Effector memory CD8-positive, alpha-beta T cell (primary cell): ENCODE data around the gene HNRNPUL2.
"Not testable (repeated sequence)": the region's sequence is repeated elsewhere in the genome, so short reads cannot be mapped to it uniquely, and the experiment has no call there.

Experiments
- ATAC-seq: fragments of 150-1000 bp; cut with Tn5 transposase; replicated peaks from 2 replicates; pipeline ENCODE4 v1.10.0; 2021; ENCODE audit warnings: mild to moderate bottlenecking, moderate library complexity
- DNase-seq, 3 experiments: peaks; one replicate each; pipeline ENCODE4 v3.0.0; 2021
- H3K27ac Mint-ChIP-seq, 2 donors: one replicate each; pipeline ENCODE4 v1.8.0; 2022; ENCODE audit warnings: mild to moderate bottlenecking in 2 of 2, mixed read lengths in 2 of 2, moderate library complexity in 2 of 2
- H3K27me3 Mint-ChIP-seq, 2 donors: one replicate each; pipeline ENCODE4 v1.8.0; 2022; ENCODE audit warnings: mixed read lengths in 2 of 2
- H3K36me3 Mint-ChIP-seq: one replicate; pipeline ENCODE4 v1.8.0; 2022; ENCODE audit warnings: mild to moderate bottlenecking, moderate library complexity, mixed read lengths; ENCODE audit not compliant: insufficient read depth
- H3K4me1 Mint-ChIP-seq, 2 donors: one replicate each; pipeline ENCODE4 v1.8.0; 2022; ENCODE audit warnings: low read depth in 2 of 2, mixed read lengths in 2 of 2
- H3K4me3 Mint-ChIP-seq, 2 donors: one replicate each; pipeline ENCODE4 v1.8.0; 2022; ENCODE audit warnings: mild to moderate bottlenecking in 2 of 2, mixed read lengths in 2 of 2, moderate library complexity in 2 of 2
- H3K9me3 Mint-ChIP-seq, 2 donors: one replicate each; pipeline ENCODE4 v1.8.0; 2022; ENCODE audit warnings: mixed read lengths in 2 of 2

HNRNPUL2 gene

DNA sequence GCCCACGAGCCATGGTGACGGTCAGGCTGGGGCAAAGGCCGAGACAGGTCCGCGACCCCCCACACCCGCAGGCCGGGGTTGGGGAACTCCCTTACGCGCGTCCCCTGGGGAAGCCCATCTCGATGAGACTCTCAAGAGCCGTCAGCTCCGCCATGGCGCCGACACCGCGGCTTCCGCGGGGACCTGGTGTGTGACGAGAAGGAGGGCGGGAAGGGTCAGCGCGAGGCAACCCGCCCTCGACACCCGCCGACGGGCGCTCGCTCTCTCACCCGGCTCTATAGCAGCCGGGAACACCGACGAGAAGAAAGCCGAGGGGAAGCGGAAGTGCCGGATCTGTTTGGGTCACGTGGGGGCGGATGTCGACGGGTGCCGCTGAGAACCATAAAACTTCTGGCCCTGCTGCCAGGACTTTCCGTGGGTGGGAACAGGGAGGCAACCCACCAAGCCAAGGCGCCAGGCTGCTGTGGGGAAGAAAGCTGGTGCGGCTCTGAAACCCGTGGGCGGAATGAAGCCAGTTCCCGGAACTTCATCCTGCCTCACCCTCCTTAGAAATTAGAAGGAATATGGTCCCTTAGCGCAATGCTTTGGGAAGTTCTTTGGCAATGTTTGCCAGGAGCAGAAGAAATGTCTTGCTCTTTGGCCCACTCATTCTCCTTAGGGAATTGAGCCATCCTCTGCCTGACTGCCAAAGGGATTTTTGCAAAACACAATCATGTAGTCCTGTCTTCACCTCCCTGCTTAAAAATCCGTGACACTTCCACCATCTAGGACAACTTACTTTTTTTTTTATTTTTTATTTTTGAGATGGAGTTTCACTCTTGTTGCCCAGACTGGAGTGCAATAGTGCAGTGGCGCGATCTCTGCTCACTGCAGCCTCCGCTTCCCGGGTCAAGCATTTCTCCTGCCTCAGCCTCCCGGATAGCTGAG is 48.2 kb downstream of the HNRNPUL2 start, which contains the start of gene UBXN1:
UBXN1 (minus strand) TSS at position 304 of the 927 bp plus-strand sequence; CDS start at position 154, 150 bp downstream.
- H3K27me3 Mint-ChIP-seq: no peaks in the 10 kb centered on the region
- H3K4me3 Mint-ChIP-seq: peak within 1 kb of the TSS; percentile 86 to 87
- ATAC-seq (peak; percentile 83), DNase-seq (peak; percentile 74 to 75 (median 75))
- peaks cover 42% of the 10 kb centered on the region for H3K36me3 Mint-ChIP-seq
- H3K9me3 Mint-ChIP-seq: no peaks in the 10 kb centered on the region
- peaks cover 25 to 28% of the 10 kb centered on the region in 2 donors for H3K4me1 Mint-ChIP-seq
- H3K27ac Mint-ChIP-seq: peak within 1 kb of the TSS; percentile 98 to 99

DNA sequence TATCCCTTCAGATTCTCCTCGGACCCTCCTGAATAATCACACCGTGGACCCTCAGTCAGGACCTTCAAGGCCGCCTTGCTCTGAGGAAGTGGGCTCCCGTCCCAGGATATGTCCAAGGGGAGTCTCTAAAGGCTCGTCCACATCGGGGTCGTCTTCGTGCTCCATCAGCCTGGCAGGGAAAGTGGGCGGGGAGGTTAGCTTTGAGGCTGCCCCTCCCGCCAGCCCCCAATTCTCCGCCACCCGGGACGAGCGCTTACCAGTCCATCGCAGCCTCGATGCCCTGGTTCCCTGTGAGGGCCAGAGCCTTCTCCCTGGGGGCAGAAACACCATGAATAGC is 48.9 kb downstream of the HNRNPUL2 start:
- no peaks in the 10 kb centered on the region for H3K9me3 Mint-ChIP-seq
- DNase-seq: no peak
- peaks cover 43% of the 10 kb centered on the region for H3K36me3 Mint-ChIP-seq
- H3K27ac Mint-ChIP-seq: peak overlapping the region; percentile 98 to 99
- H3K27me3 Mint-ChIP-seq: no peaks in the 10 kb centered on the region
- H3K4me1 Mint-ChIP-seq: peaks cover 25 to 28% of the 10 kb centered on the region in 2 donors
- ATAC-seq: no peak
- H3K4me3 Mint-ChIP-seq: peak overlapping the region; percentile 86 to 87

DNA sequence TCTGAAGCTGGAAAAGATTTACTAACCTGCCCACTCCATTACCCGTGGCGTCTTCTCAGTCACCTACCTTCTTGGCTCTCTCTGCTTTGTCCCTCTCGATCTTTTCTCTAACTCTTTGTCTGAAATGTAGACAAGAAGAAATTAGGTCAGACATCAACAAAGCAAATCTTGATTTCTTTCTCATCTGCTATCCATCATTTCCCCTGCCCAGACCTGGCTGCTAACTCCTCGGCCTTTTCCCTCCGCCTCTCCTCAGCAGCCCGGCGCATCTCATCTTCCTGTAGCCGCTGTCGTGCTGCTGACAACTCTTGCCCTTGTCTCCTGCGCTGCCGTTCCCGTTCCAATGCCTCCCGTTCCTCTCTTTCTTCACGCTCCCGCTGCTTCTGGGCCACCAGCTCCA is 49.5 kb downstream of the HNRNPUL2 start:
- Mint-ChIP-seq H3K36me3 (peaks cover 47% of the 10 kb centered on the region), H3K9me3 (no peaks in the 10 kb centered on the region), H3K4me1 (peaks cover 29 to 32% of the 10 kb centered on the region in 2 donors), H3K27ac (peak overlapping the region; percentile 98 to 99), H3K27me3 (no peaks in the 10 kb centered on the region), H3K4me3 (peak overlapping the region; percentile 86 to 87)
- DNase-seq (no peak), ATAC-seq (no peak)

DNA sequence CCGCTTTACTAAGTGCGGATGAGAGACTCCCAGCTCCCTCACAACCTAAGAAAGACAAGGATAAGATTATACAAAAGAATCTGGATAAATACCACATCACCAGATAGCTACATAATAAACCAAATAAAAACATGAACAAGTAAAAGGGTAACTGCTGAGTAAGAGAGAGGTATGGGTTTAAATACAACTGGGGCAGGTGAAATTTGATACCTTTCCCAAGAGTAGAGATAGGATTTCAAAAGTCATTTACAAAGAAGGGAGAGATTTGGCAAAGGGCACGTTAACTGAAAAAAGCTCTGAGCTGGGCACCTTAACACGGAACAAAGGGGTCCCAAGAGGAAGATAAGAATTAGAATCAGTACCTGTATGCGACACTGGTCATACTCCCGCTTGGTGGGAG is 50.1 kb downstream of the HNRNPUL2 start:
- Mint-ChIP-seq H3K27me3 (no peaks in the 10 kb centered on the region), H3K27ac (peak overlapping the region; percentile 98 to 99), H3K4me3 (peak overlapping the region; percentile 51 to 53), H3K36me3 (peaks cover 53% of the 10 kb centered on the region), H3K4me1 (peaks cover 31 to 37% of the 10 kb centered on the region in 2 donors), H3K9me3 (no peaks in the 10 kb centered on the region)
- ATAC-seq (no peak), DNase-seq (no peak)

DNA sequence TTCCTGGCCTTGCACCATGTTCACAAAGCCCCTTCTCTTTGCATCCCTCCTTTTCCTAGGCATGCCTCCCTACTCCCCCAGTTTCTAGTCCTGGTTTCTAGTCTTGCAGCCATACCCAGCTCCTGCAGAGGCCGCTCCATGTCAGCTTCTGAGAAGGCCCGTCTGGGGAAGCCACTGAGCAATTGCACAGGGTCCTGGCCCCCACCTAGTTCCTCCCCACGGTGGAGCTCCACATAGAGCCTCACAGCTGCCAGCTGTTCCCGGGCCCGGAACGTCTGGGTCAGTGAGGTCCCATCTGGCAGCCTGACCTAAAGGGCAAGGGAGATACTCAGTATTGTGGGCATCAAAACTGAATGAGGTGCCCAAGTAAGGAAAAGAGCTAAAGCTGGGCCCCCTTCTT is 50.6 kb downstream of the HNRNPUL2 start:
- Mint-ChIP-seq H3K27me3 (no peaks in the 10 kb centered on the region), H3K9me3 (no peaks in the 10 kb centered on the region), H3K36me3 (peaks cover 56% of the 10 kb centered on the region), H3K4me3 (peak overlapping the region; percentile 51 to 53), H3K27ac (peak overlapping the region; percentile 98 to 99), H3K4me1 (peaks cover 35 to 41% of the 10 kb centered on the region in 2 donors)
- ATAC-seq (no peak), DNase-seq (no peak)

DNA sequence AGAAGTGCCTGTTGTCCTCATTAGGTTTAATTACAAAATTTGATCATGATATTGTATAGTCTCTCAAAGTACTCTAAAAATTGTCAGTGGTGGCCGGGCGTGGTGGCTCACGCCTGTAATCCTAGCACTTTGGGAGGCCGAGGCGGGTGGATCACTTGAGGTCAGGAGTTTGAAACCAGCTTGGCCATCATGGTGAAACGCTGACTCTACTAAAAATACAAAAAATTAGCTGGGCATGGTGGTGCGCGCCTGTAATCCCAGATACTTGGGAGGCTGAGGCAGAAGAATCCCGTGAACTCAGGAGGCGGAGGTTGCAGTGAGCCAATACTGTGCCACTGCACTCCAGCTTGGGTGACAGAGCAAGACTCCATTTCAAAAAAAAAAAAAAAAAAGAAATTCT is 51.8 kb downstream of the HNRNPUL2 start:
- not testable (repeated sequence) for H3K9me3 Mint-ChIP-seq, ATAC-seq, DNase-seq, H3K27me3 Mint-ChIP-seq, H3K4me3 Mint-ChIP-seq, H3K27ac Mint-ChIP-seq
- H3K4me1 Mint-ChIP-seq: peaks cover 41 to 53% of the 10 kb centered on the region in 2 donors
- peaks cover 56% of the 10 kb centered on the region for H3K36me3 Mint-ChIP-seq

DNA sequence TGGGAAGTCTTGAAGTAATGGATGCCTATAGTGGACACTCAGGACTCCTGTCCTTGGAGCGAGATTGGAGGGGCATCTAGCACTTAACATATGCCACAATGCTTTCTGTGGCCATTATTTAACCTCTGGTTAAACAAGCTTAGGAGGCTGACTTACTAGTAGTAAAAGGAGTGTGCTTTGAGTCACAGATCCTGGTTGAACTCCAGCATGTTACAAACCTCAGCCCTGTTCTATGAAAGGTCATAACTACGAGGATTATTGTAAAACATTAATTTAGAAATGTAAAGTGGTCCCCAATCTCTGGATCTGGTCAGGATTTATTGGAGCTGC is 54.1 kb downstream of the HNRNPUL2 start:
- no peaks in the 10 kb centered on the region for H3K9me3 Mint-ChIP-seq
- no peak for ATAC-seq
- H3K4me1 Mint-ChIP-seq: peaks cover 31 to 50% of the 10 kb centered on the region in 2 donors
- DNase-seq: no peak
- peaks cover 53% of the 10 kb centered on the region for H3K36me3 Mint-ChIP-seq
- no peaks in the 10 kb centered on the region for H3K27me3 Mint-ChIP-seq
- peak overlapping the region; percentile 97 to 99 for H3K4me3 Mint-ChIP-seq
- peak overlapping the region in 1 of 2 donors; percentile 95 for H3K27ac Mint-ChIP-seq

DNA sequence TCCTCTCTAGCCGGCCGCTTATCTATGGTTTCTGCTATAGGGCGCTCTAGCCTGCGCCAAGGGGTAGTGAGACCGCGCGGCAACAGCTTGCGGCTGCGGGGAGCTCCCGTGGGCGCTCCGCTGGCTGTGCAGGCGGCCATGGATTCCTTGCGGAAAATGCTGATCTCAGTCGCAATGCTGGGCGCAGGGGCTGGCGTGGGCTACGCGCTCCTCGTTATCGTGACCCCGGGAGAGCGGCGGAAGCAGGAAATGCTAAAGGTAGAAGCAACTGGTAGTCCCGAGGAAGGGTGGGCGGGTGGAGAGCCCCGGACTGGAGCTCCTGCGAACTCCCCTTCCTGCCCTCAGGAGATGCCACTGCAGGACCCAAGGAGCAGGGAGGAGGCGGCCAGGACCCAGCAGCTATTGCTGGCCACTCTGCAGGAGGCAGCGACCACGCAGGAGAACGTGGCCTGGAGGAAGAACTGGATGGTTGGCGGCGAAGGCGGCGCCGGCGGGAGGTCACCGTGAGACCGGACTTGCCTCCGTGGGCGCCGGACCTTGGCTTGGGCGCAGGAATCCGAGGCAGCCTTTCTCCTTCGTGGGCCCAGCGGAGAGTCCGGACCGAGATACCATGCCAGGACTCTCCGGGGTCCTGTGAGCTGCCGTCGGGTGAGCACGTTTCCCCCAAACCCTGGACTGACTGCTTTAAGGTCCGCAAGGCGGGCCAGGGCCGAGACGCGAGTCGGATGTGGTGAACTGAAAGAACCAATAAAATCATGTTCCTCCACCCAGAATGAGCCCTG is 55.5 kb downstream of the HNRNPUL2 start, which contains the start of the genes LBHD1 and UQCC3:
LBHD1 (minus strand) TSS at position 660 of the 782 bp plus-strand sequence. CDS start 2,236 bp downstream, outside the sequence.
UQCC3 (plus strand) TSS at position 66 of the 782 bp plus-strand sequence; CDS start at position 139, 73 bp downstream.
- Mint-ChIP-seq H3K27ac (peak within 1 kb of the TSS; percentile 95), H3K9me3 (no peaks in the 10 kb centered on the region), H3K36me3 (peaks cover 43% of the 10 kb centered on the region), H3K27me3 (no peaks in the 10 kb centered on the region), H3K4me1 (peaks cover 19 to 43% of the 10 kb centered on the region in 2 donors), H3K4me3 (peak within 1 kb of the TSS; percentile 97 to 99)
- peak; percentile 85 for ATAC-seq
- DNase-seq: peak; percentile 54 to 71 (median 70)

DNA sequence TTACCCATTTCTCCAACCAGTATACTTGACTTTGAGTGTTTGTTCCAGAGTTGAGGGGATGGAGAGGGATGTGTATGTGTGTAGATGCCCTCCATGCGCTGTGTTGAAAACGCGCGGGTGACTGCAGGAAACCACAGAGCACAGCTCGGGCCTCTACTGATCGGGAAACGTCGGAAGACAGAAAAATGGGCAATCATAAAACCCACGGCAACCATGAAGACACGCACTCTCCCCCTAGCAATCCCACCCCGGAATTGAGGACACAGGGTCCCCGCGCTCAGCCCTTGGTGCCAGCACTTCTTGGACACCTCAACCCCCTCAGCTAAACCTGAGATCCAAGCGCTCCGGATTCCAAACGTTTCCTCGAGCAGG is 56.0 kb downstream of the HNRNPUL2 start:
- peak overlapping the region; percentile 97 to 99 for H3K4me3 Mint-ChIP-seq
- ATAC-seq (peak; percentile 40), DNase-seq (peak in 1 of 3 experiments; percentile 28)
- H3K36me3 Mint-ChIP-seq: peaks cover 38% of the 10 kb centered on the region
- H3K9me3 Mint-ChIP-seq: no peaks in the 10 kb centered on the region
- H3K27me3 Mint-ChIP-seq: no peaks in the 10 kb centered on the region
- peaks cover 21 to 47% of the 10 kb centered on the region in 2 donors for H3K4me1 Mint-ChIP-seq
- H3K27ac Mint-ChIP-seq: peak overlapping the region; percentile 95

DNA sequence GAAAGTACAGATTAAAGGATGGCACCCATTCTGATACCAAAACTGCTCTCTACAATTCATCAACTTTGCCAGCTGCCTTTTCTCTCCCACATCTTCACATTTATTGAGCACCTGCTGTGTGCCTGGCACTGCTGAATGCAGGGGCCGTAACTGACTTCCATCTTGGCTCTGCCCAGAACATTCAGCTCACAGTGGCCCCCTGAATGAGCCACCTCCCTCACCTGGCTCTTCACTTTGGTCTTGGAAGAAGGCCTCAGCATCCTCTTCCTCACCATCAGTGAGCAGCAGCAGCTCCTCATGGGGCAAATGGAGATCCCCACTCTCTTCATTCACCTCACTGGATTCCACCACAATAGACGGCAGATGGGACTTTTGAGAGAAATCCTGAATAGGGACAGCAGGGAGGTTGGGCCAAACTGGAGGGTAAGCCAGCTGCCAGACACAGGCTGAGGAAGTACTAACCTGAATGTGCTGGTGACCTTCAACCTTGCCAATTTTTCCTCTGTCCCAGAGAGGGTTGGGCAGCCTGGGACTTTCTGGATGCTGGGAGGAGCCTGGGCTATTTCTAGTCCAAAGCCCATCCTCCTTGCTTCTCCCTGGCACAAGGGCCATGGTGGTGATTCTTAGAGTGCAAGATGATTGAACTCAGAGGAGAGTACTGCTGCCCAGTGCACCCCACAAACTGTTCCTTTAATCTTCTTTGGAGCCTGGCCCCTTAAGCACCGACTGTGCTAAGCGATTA is 57.7 kb downstream of the HNRNPUL2 start:
- H3K4me3 Mint-ChIP-seq: peak overlapping the region in 1 of 2 donors; percentile 99
- no peak for ATAC-seq
- H3K36me3 Mint-ChIP-seq: peaks cover 38% of the 10 kb centered on the region
- H3K27me3 Mint-ChIP-seq: no peaks in the 10 kb centered on the region
- no peak overlapping the region for H3K27ac Mint-ChIP-seq
- DNase-seq: no peak
- H3K4me1 Mint-ChIP-seq: peaks cover 28 to 51% of the 10 kb centered on the region in 2 donors
- H3K9me3 Mint-ChIP-seq: no peaks in the 10 kb centered on the region

DNA sequence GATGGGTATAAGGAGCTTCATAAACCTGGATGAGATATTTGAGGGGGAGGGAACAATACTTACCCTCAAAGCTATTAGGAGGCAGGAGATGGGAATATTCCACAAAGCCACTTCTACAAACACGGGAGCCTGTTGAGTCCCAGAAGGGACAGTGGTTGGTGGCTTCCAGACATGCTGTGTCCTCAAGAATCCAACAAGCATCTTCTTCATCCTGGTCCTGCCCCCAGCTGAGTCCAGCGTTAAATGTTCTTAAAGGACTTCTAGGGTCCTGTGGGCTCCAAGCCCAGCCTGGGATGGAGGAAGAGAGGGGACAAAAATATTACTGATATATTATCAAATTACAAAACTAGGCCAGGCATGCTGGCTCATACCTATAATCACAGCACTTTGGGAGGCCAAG is 59.8 kb downstream of the HNRNPUL2 start:
- Mint-ChIP-seq H3K36me3 (peaks cover 39% of the 10 kb centered on the region), H3K27ac (no peak overlapping the region), H3K4me1 (peaks cover 28 to 49% of the 10 kb centered on the region in 2 donors), H3K4me3 (peak overlapping the region in 1 of 2 donors; percentile 95), H3K9me3 (no peaks in the 10 kb centered on the region), H3K27me3 (no peaks in the 10 kb centered on the region)
- DNase-seq (no peak), ATAC-seq (no peak)

DNA sequence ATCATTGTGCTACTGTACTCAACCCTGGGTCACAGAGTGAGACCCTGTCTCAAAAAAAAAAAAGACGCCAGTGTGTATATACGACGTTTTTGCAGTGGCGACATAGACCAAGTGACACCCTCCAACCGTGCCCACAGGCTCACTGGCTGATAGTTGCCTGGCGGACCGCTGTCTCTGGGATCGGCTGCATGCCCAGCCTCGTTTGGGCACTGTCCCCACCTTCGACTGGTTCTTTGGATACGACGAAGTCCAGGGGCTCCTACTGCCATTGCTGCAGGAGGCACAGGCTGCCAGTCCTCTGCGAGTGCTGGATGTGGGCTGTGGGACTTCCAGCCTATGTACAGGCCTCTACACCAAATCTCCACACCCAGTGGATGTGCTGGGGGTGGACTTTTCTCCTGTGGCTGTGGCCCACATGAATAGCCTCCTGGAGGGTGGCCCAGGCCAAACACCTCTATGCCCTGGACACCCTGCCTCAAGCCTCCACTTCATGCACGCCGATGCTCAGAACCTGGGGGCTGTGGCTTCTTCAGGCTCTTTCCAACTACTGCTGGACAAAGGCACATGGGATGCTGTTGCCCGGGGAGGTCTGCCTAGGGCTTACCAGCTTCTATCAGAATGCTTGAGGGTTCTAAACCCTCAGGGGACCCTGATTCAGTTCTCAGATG is 60.9 kb downstream of the HNRNPUL2 start:
- DNase-seq (no peak), ATAC-seq (no peak)
- Mint-ChIP-seq H3K27me3 (no peaks in the 10 kb centered on the region), H3K9me3 (no peaks in the 10 kb centered on the region), H3K4me3 (peak overlapping the region; percentile 95 to 96), H3K36me3 (peaks cover 33% of the 10 kb centered on the region), H3K4me1 (peaks cover 23 to 39% of the 10 kb centered on the region in 2 donors), H3K27ac (peak overlapping the region; percentile 96 to 98)
